ENCODE measurements around the gene ADA. TPM values are rescaled to one million over a fixed set of nuclear protein-coding genes. Genes with fewer than 3 reads are reported as not detected.
A peak's percentile ranks its signal among the peaks of the same experiment; 100 is the strongest.
"Not testable (repeated sequence)": the region's sequence is repeated elsewhere in the genome, so short reads cannot be mapped to it uniquely, and the experiment has no call there.

ADA gene
- total RNA-seq, 1 experiment from 2014 or later, result 28.2 TPM

- no peak overlapping the region for H3K4me2 ChIP-seq
- ChIA-PET CTCF (no interaction called here), POLR2A (ENCODE audit: unreplicated experiment) (no interaction called here)
- H2AFZ ChIP-seq, result peak overlapping the region; percentile 30; the same call in 1 of the 2 replicates
- H4K20me1 ChIP-seq (ENCODE audit: insufficient read depth), result no peaks in the 10 kb centered on the region
- H3K36me3 ChIP-seq (ENCODE audit: low read depth), result no peaks in the 10 kb centered on the region
- no peaks in the 10 kb centered on the region for H3K9me2 ChIP-seq (ENCODE audit: insufficient read depth)
- H3K9me3 ChIP-seq (ENCODE audit: insufficient read depth, low read depth), result no peaks in the 10 kb centered on the region
- peak in 1 of 2 experiments; percentile 35 for DNase-seq
- TF ChIP-seq, protein P1, sequence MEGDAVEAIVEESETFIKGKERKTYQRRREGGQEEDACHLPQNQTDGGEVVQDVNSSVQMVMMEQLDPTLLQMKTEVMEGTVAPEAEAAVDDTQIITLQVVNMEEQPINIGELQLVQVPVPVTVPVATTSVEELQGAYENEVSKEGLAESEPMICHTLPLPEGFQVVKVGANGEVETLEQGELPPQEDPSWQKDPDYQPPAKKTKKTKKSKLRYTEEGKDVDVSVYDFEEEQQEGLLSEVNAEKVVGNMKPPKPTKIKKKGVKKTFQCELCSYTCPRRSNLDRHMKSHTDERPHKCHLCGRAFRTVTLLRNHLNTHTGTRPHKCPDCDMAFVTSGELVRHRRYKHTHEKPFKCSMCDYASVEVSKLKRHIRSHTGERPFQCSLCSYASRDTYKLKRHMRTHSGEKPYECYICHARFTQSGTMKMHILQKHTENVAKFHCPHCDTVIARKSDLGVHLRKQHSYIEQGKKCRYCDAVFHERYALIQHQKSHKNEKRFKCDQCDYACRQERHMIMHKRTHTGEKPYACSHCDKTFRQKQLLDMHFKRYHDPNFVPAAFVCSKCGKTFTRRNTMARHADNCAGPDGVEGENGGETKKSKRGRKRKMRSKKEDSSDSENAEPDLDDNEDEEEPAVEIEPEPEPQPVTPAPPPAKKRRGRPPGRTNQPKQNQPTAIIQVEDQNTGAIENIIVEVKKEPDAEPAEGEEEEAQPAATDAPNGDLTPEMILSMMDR (conservative IDR thresholded peaks at IDR 0.05), result no peak
- no peak for TF ChIP-seq EZH2 (IDR thresholded peaks at IDR 0.05; ENCODE audit: low read depth)
- intact Hi-C loops (cut with micrococcal nuclease; ENCODE audit: unreplicated experiment), result no loop called here
- no TSS peak for BruUV-seq (replicated peaks)
- H3K4me1 ChIP-seq (replicated peaks; ENCODE audit: insufficient read depth), result peaks cover 8% of the 10 kb centered on the region
- no peaks in the 10 kb centered on the region for H3K79me2 ChIP-seq (ENCODE audit: low read depth)
- H3K4me3 ChIP-seq, result no peak overlapping the region
- H3F3A ChIP-seq (ENCODE audit: insufficient read depth, low read depth), result 0 out of 2 replicates have a peak, but pooled peaks cover 4% of the 10 kb centered on the region
- no peak overlapping the region for H3K27ac ChIP-seq
- H3K27me3 ChIP-seq (ENCODE audit: insufficient read depth, low read depth), result no peaks in the 10 kb centered on the region
Measured at GRCh38 chr20:44678242-44678641, 26.7 kb upstream of the ADA start.

- H3K9me3 ChIP-seq (ENCODE audit: insufficient read depth, low read depth); H2AFZ ChIP-seq; H3K4me3 ChIP-seq; H4K20me1 ChIP-seq (ENCODE audit: insufficient read depth); H3K4me2 ChIP-seq; H3K36me3 ChIP-seq (ENCODE audit: low read depth); BruUV-seq (replicated peaks); intact Hi-C loops (cut with micrococcal nuclease; ENCODE audit: unreplicated experiment); H3K79me2 ChIP-seq (ENCODE audit: low read depth); H3K9me2 ChIP-seq (ENCODE audit: insufficient read depth); DNase-seq; H3F3A ChIP-seq (ENCODE audit: insufficient read depth, low read depth); H3K27ac ChIP-seq; H3K27me3 ChIP-seq (ENCODE audit: insufficient read depth, low read depth): not testable (repeated sequence)
- CTCF ChIA-PET, result interaction anchor here (1.1 kb wide), 1 partner anchor 9 kb away, joined by 4 read pairs; no protein-coding TSS in a partner anchor
- H3K4me1 ChIP-seq (replicated peaks; ENCODE audit: insufficient read depth), result peaks cover 19% of the 10 kb centered on the region
- POLR2A ChIA-PET (ENCODE audit: unreplicated experiment), result interaction anchor here (0.6 kb wide), 1 partner anchor 35 kb away, joined by 4 read pairs; no protein-coding TSS in a partner anchor
Measured at GRCh38 chr20:44672318-44672902, 20.9 kb upstream of the ADA start.

- H3K9me3 ChIP-seq (ENCODE audit: insufficient read depth, low read depth); intact Hi-C loops (cut with micrococcal nuclease; ENCODE audit: unreplicated experiment); H3K9me2 ChIP-seq (ENCODE audit: insufficient read depth); H3K27me3 ChIP-seq (ENCODE audit: insufficient read depth, low read depth); H4K20me1 ChIP-seq (ENCODE audit: insufficient read depth); H3K36me3 ChIP-seq (ENCODE audit: low read depth); H3F3A ChIP-seq (ENCODE audit: insufficient read depth, low read depth); H3K79me2 ChIP-seq (ENCODE audit: low read depth); BruUV-seq (replicated peaks); H2AFZ ChIP-seq: not testable (repeated sequence)
- POLR2A ChIA-PET (ENCODE audit: unreplicated experiment), result interaction anchor here (0.6 to 0.7 kb wide), 3 partner anchors 34 to 847 kb away, joined by 3 to 4 read pairs (median 4); no protein-coding TSS in a partner anchor
- CTCF ChIA-PET, result interaction anchor here (1.1 kb wide), 1 partner anchor 10 kb away, joined by 4 read pairs; no protein-coding TSS in a partner anchor
- Histone ChIP-seq H3K4me2 (peak overlapping the region; percentile 70), H3K4me1 (replicated peaks; ENCODE audit: insufficient read depth) (peaks cover 19% of the 10 kb centered on the region), H3K4me3 (peak overlapping the region; percentile 38; the same call in 1 of the 2 replicates), H3K27ac (peak overlapping the region; percentile 82)
- peak; percentile 52 to 58 for DNase-seq
Measured at GRCh38 chr20:44671541-44671940, 20.0 kb upstream of the ADA start.

DNA sequence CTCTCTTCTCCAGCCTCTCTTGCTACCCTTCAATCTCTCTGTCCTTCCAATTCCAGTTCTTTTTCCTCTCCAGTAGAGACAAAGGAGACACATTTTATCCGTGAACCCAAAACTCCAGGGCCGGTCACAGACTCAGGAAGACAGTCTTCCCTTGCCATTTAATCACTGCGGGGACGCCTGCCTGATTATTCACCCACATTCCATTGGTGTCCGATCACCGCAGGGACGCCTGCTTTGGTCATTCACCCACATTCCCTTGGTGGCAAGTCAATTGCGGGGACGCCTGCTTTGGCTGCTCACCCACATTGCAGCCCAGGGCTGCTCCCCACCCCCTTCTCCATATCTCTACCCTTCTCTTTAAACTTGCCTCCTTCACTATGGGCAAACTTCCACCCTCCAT is 19.4 kb upstream of the ADA start:
- BruUV-seq (replicated peaks); intact Hi-C loops (cut with micrococcal nuclease; ENCODE audit: unreplicated experiment); H3K9me2 ChIP-seq (ENCODE audit: insufficient read depth); H3F3A ChIP-seq (ENCODE audit: insufficient read depth, low read depth); H3K27me3 ChIP-seq (ENCODE audit: insufficient read depth, low read depth); H3K9me3 ChIP-seq (ENCODE audit: insufficient read depth, low read depth); POLR2A ChIA-PET (ENCODE audit: unreplicated experiment); H3K79me2 ChIP-seq (ENCODE audit: low read depth); CTCF ChIA-PET; H3K36me3 ChIP-seq (ENCODE audit: low read depth); H4K20me1 ChIP-seq (ENCODE audit: insufficient read depth): not testable (repeated sequence)
- peaks cover 19% of the 10 kb centered on the region for H3K4me1 ChIP-seq (replicated peaks; ENCODE audit: insufficient read depth)
- H2AFZ ChIP-seq, result peak overlapping the region; percentile 61; the same call in 1 of the 2 replicates
- H3K4me3 ChIP-seq, result peak overlapping the region; percentile 38; the same call in 1 of the 2 replicates
- H3K27ac ChIP-seq, result peak overlapping the region; percentile 82
- peak overlapping the region; percentile 70 for H3K4me2 ChIP-seq
- DNase-seq, result peak; percentile 81 to 83

Data from PC-9 (cell line).